Activated T-cell treated with anti-CD3 and anti-CD28 coated beads, Interleukin-2, amount 50 U/mL, for 24 hours (primary cell): ENCODE data around the gene ZC3H12C.
A peak's percentile ranks its signal among the peaks of the same experiment; 100 is the strongest.

Source experiments
- DNase-seq: peaks from one replicate; pipeline ENCODE4 v3.0.0-alpha.2; 2020
- H3K27ac Mint-ChIP-seq: 2 replicates; pipeline ENCODE4 v1.8.0; 2020; ENCODE audit warnings: mild to moderate bottlenecking, mixed read lengths
- H3K27me3 Mint-ChIP-seq: 2 replicates; pipeline ENCODE4 v1.8.0; 2020; ENCODE audit warnings: mixed read lengths
- H3K36me3 Mint-ChIP-seq: 2 replicates; pipeline ENCODE4 v1.8.0; 2020; ENCODE audit warnings: low read depth, mixed read lengths
- H3K4me1 Mint-ChIP-seq: 2 replicates; pipeline ENCODE4 v1.8.0; 2020; ENCODE audit warnings: low read depth, mixed read lengths
- H3K4me3 Mint-ChIP-seq: 2 replicates; pipeline ENCODE4 v1.8.0; 2020; ENCODE audit warnings: mild to moderate bottlenecking, moderate library complexity, mixed read lengths
- H3K9me3 Mint-ChIP-seq: 2 replicates; pipeline ENCODE4 v1.8.0; 2020; ENCODE audit warnings: mixed read lengths

The ZC3H12C gene

DNA sequence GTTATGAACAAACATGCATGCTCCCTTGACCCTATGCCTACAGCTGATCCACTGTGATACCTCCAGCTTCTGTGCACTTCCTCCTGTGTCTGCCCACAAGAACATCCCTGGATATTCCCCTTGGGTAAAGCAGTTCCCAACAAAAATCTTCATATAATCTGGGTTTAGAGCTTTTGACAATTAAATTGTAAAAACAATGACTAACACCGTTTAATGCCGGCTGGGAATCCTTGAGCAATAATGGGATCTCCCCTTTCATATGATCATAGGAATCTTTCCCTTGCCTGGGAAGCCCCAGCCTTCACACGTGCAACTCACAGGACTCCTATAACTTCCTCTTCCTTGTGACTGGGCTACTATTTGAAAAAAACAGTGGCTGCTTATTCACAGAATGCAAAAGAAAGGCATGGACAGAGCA is 6.3 kb upstream of the ZC3H12C start:
- Mint-ChIP-seq H3K27ac (no peak overlapping the region), H3K4me1 (peaks cover 2% of the 10 kb centered on the region), H3K9me3 (no peaks in the 10 kb centered on the region), H3K36me3 (no peaks in the 10 kb centered on the region), H3K4me3 (no peak overlapping the region), H3K27me3 (peaks cover 30% of the 10 kb centered on the region)
- no peak for DNase-seq

DNA sequence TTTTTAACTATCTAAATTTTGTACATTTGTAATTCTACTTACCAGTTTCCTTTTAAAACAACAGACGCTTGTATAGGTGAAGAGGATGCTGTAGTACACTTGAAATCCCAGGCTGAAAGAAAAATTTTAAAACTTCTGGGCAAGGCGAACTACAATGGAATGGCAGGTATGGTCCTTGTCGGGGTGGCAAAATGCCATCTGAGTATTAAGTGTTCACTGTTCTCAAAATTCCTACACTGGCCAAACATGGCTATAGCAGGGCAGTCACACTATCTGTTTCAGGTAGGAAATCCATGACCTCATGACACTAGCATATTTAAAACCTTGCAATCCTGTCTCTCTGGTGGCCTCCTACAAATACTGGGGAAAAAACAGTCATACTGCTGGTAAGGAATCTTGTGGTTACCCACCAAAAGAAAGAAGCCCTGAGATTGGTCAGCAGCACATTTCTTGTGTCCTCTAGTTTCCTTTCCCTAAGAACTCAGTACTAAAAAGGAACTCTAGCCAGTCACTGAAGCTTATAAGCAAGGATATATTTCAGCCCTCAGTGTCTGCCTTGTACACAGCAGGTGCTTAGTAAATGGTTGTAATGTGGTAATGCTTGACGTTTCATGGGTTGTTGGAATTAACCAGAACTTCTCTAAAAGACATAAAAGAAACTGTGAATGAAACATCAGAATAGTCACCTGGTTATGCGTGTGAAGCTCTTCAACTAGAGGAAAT is 5.2 kb upstream of the ZC3H12C start:
- Mint-ChIP-seq H3K27me3 (peaks cover 38% of the 10 kb centered on the region), H3K4me1 (peaks cover 5% of the 10 kb centered on the region), H3K4me3 (no peak overlapping the region), H3K9me3 (no peaks in the 10 kb centered on the region), H3K27ac (no peak overlapping the region), H3K36me3 (no peaks in the 10 kb centered on the region)
- no peak for DNase-seq

DNA sequence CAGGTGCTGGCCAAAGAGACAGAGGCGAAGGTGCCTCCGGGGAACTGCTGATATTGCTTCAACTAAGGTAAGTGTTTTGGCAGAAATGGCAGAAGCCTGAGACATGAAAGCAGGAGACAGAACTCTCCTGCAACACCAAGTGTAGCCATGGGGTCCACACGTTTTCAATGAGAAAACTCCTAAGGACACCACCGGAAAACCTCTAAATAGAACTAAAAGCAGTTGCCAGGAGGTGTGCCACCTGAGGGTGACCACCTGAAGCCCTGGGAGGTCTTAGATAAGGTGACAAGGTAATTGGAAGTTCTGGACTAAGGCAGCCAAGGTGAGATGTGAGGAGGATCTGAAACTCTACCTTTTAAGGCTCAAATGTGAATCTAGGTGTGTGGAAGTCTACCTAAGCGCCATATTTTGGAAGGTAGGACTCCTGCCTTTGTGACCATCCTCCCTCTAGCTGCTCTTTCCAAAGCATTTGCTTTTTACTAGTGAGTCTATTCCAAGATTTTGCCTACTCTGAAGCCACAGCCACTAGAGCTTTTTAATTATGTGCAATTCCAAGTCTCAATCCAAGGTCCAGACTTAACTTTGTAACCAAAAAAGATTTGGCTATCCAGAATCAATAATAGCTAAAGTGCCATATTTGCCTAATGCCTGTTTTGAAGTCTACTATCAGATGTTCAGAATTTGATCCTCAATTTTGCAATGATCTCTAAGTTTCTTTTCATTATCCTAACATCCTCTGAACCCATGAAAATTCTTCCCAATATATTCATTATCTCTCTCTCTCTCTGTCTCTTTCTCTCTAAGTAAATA is 4.5 kb upstream of the ZC3H12C start:
- Mint-ChIP-seq H3K4me3 (no peak overlapping the region), H3K9me3 (no peaks in the 10 kb centered on the region), H3K27me3 (peaks cover 40% of the 10 kb centered on the region), H3K4me1 (peaks cover 6% of the 10 kb centered on the region), H3K36me3 (no peaks in the 10 kb centered on the region), H3K27ac (no peak overlapping the region)
- DNase-seq: no peak

DNA sequence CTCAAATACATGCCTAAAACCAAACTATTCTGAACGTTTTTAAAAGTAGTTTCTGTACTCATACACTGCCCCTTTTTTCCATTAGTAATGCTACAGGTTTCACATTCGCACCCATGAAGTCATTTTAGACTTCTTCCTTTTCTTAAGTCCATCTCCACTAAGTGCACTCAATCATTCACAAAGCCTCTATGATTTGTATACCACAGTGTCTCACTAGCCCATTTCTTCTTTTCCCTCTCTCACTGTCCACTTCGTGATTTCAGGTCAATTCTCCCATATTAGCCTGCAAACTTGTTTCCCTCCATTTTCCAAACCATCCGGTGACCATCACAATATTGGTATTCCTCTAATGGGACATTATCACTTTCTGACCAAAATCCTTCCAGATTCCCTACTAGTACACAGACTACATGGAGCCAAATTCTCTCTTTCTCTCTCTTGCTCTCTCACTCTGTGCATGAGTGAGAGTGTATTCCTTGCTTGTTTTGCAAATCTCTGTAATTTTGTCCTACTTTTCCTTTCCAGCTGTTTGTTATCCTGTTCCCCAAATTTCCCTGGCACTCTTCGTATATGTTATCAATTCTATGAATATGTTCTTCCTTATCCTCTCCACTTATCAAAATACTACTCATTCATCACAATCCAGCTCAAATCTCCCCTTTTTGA is 3.4 kb upstream of the ZC3H12C start:
- Mint-ChIP-seq H3K4me1 (peaks cover 11% of the 10 kb centered on the region), H3K27ac (no peak overlapping the region), H3K9me3 (no peaks in the 10 kb centered on the region), H3K4me3 (no peak overlapping the region), H3K36me3 (no peaks in the 10 kb centered on the region), H3K27me3 (peaks cover 50% of the 10 kb centered on the region)
- no peak for DNase-seq

DNA sequence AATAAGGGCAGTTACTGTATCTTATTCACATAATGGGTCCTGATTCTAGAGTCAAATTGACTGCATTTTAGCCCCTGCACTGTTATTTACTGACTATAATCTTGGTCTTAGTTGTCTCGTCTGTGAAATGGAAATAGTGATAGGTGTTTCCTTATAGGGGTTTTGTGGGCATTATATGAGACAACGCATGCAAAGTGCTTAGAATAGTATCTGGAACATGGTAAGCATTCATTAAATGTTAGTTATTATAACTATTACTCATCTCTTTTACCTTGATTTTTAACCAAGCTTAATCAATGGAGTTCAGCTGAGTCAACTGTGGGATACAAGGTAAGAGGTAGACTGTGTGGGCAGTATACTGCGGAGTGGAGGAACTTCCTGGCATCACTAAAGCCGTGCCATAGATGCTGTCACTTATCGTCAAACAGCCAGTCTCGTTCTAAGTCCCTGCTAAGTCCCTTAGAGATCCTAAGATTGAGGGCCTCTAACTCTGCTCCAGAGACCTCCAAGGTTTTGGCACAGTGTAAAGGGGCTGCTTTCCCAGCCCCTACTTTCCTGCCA is 2.6 kb upstream of the ZC3H12C start:
- no peak for DNase-seq

DNA sequence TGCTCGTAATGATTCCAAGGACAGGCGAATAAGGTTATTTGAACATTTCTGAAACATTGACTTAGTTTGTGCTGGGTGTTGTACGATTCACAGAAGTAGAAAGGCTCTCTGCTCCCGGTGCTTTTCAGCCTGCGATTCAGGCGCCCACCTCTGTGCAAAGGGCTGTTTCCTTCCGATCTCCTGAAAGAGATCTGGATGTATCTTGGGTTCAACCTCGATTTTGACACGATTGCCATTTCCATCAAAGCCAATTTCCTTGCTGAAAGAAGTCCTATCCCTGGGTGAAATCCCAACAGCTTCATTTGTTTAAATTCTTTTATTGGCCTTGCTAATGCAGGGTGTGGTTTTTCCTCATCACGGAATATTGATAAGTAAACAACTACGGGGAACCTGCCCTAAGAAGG is 1.1 kb upstream of the ZC3H12C start:
- Mint-ChIP-seq H3K9me3 (no peaks in the 10 kb centered on the region), H3K27ac (no peak overlapping the region), H3K27me3 (peaks cover 51% of the 10 kb centered on the region), H3K36me3 (no peaks in the 10 kb centered on the region), H3K4me1 (peaks cover 11% of the 10 kb centered on the region), H3K4me3 (peak overlapping the region; percentile 76)
- no peak for DNase-seq

More for the DNA sequence above, 2.6 kb upstream of the ZC3H12C start:
- Mint-ChIP-seq H3K4me3 (no peak overlapping the region), H3K27me3 (peaks cover 54% of the 10 kb centered on the region), H3K27ac (no peak overlapping the region), H3K9me3 (no peaks in the 10 kb centered on the region), H3K4me1 (peaks cover 11% of the 10 kb centered on the region), H3K36me3 (no peaks in the 10 kb centered on the region)

DNA sequence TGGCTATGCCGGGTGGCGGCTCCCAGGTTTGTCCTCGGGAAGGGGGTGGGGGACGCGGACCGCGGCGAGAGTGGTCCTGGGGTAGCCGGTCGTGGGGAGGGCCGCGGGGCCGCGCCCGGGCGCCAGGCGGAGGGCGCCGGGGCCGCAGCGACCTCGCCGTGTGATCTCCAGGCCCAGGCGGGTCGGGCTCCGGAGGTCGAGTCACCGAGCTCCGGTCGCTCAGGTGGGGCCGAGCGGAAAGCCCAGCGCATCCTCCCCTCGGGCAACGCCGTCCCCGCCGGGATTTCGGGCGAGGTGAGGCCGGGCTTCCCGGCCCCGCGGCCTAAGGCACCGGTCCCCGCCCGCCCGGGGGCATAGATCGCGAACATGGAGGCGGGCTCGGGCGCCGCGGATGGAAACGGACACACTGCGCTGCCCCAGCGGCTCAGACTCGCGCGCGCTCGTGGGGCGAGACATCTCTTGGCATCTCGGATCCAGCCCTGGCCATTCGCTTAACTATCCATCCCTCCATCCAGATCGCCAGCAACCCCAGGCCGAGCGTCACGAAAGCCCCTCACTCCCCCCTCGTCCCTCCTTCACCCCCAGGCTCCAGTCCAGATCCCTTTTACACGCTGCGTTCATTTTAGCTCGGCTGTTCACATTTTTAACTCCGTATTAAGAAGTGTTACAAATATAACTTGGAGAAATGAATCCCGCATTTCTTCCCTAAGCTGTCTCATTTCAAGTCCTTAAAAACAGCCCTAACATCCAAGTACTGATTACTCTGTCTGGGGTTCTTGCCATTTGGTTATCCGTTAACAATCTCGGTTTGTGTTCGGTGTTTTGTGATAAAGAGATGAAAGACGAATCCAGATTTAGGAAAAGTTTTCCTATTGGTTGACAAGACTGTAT is 460 bp downstream of the ZC3H12C start:
- no peaks in the 10 kb centered on the region for H3K36me3 Mint-ChIP-seq
- no peaks in the 10 kb centered on the region for H3K9me3 Mint-ChIP-seq
- H3K4me1 Mint-ChIP-seq: peaks cover 11% of the 10 kb centered on the region
- peak; percentile 39 for DNase-seq
- peaks cover 50% of the 10 kb centered on the region for H3K27me3 Mint-ChIP-seq
- H3K4me3 Mint-ChIP-seq: peak overlapping the region; percentile 67
- no peak overlapping the region for H3K27ac Mint-ChIP-seq

DNA sequence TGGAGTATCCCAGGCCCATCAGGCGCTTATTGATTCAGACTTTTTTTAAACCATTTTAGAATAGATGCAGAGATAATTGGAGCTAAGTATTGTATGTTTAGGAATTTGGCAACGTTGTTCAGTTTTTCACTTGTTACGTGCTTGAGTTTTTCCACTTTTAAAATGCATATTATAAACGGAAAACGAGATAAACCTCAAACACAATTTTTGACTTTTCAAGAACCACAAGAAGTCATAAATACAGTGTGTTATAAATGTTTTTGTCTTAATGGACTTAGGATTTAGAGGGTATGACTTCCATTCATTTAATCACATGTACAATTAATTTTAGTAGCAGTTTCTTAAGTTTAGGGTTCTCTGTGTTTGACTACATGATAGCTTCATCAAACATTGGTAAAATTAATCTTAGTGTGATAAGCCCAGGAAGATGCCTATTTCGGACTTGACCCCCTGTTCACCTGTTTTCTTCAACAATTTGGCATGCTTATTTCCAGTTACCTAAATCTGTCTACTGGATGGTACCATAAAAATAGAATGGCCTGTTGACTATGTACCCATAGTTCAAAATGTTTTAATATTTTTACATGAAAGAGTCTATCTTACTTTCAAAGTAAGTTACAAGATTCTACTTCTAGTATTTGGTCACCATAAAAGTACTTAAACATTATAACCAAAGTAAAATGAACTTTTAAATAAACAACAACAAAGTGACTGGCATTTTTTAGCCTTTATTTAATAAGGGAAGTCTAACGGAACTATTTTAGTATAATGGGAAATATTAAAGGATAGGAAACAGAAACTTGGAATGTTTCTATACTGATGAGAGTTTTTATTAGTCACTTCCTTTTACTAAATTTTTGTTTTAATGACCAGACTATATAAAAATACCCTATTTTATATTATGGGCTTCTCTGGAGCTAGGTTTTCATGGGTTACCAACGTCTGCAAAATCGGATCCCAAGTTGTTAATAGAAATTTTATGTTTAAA is 1.4 kb downstream of the ZC3H12C start:
- Mint-ChIP-seq H3K36me3 (no peaks in the 10 kb centered on the region), H3K27ac (no peak overlapping the region), H3K4me3 (peak overlapping the region; percentile 67), H3K9me3 (no peaks in the 10 kb centered on the region), H3K27me3 (peaks cover 50% of the 10 kb centered on the region), H3K4me1 (peaks cover 11% of the 10 kb centered on the region)
- DNase-seq: no peak

DNA sequence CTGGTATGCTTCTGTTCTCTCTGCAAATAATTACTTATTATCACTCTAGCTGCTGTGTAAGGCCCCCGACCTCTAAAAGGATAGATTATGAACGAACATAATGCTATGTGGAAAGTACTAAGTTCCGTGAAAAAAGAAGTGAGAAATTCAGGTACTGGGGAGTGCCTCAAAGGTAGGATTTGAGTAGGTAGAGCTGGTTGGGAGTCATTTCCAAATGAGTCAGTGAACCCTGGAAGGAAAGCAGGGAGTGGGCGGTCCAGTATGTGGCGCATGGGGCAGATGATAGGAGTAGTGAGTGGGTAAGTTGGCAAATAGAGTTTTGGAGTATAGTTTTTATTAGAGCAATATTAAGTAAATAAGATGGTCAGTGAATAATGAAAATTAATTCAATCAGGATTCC is 2.4 kb downstream of the ZC3H12C start:
- Mint-ChIP-seq H3K27ac (no peak overlapping the region), H3K4me1 (peaks cover 11% of the 10 kb centered on the region), H3K9me3 (no peaks in the 10 kb centered on the region), H3K4me3 (no peak overlapping the region), H3K27me3 (peaks cover 54% of the 10 kb centered on the region), H3K36me3 (no peaks in the 10 kb centered on the region)
- no peak for DNase-seq

DNA sequence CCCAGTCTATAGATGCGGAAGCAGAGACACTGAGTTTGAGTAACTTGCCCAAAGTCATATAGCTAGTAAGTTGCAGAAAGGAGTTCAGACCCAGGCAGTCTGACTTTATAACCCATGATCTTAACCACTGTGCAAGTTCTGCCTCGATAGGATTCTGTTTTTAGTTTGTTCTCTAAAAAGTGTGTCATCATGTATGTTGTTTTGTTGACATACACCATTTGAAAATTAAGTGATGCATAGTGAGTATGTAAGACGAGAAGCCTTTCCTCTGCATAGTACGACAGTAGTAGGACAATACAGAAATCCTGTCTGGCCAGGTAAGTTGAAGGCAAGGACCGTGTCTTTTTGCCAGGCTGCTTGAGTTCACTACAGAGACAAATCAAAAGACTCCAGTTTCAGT is 3.3 kb downstream of the ZC3H12C start:
- Mint-ChIP-seq H3K9me3 (no peaks in the 10 kb centered on the region), H3K27ac (no peak overlapping the region), H3K4me3 (no peak overlapping the region), H3K4me1 (peaks cover 11% of the 10 kb centered on the region), H3K36me3 (no peaks in the 10 kb centered on the region), H3K27me3 (peaks cover 47% of the 10 kb centered on the region)
- no peak for DNase-seq

DNA sequence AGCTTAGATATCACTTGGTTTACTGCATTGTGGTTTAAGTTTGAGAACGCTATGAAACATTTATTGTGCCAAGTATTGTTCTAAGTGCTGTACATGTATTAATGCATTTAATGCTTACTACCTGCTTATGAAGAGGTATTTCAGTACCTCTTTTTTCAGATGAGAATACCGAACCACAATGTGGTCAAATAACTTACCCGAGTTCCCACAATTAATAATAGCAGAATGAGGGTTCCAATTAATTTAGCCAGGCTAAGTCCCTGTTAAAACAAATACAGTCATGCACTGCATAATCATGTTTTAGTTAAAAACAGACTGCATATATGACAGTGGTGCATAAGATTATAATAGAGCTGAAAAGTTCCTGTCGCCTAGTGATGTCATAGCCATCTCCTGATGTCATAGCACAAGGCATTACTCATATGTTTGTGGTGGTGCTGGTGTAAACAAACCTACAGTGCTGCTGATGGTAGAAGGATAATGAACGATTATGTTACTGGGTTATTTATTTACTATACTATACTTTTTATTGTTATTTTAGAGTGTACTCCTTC is 4.3 kb downstream of the ZC3H12C start:
- DNase-seq: no peak
- Mint-ChIP-seq H3K27ac (no peak overlapping the region), H3K4me1 (peaks cover 6% of the 10 kb centered on the region), H3K36me3 (no peaks in the 10 kb centered on the region), H3K27me3 (peaks cover 37% of the 10 kb centered on the region), H3K9me3 (no peaks in the 10 kb centered on the region), H3K4me3 (no peak overlapping the region)

DNA sequence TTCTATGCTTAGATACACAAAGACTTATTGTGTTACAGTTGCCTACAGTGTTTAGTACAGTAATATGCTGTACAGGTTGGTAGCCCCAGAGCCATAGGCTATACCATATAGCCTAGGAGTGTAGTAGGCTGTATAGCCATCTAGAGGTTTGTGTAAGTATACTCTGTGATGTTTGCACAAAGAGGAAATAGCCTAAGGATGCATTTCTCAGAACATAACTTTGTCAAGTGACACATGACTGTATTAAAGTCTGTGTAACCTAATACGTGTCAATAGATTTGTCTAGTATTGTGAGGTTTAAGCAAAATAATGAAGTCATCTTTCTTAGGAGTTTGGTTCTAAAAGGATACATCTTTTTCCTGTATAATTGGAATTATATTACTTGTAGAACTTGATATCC is 5.5 kb downstream of the ZC3H12C start:
- Mint-ChIP-seq H3K9me3 (no peaks in the 10 kb centered on the region), H3K4me3 (no peak overlapping the region), H3K36me3 (no peaks in the 10 kb centered on the region), H3K27ac (no peak overlapping the region), H3K4me1 (peaks cover 5% of the 10 kb centered on the region), H3K27me3 (peaks cover 35% of the 10 kb centered on the region)
- no peak for DNase-seq
